H1 (cell line): ENCODE results near the gene GLOD4. TPM values are rescaled to one million over a fixed set of nuclear protein-coding genes. Genes with fewer than 3 reads are reported as not detected.
A peak's percentile ranks its signal among the peaks of the same experiment; 100 is the strongest.

Experiments used
- KDM4A ChIP-seq: IDR thresholded peaks from one replicate; pipeline ENCODE4 v1.7.1; 2012; ENCODE audit warnings: low read depth, mild to moderate bottlenecking, moderate library complexity, low read length, inconsistent platforms; ENCODE audit not compliant: severe bottlenecking
- MAFK ChIP-seq: IDR thresholded peaks from 2 replicates; pipeline ENCODE4 v1.6.1; 2012; ENCODE audit warnings: low read depth, mild to moderate bottlenecking, improper control_type of control experiment, low read length
- POLR2A ChIP-seq, 2 experiments: IDR thresholded peaks; 1 replicate in 1 of 2; 2 replicates in 1 of 2; pipeline ENCODE4 v1.6.1; 2011; ENCODE audit warnings: low read depth in 2 of 2, low read length in 2 of 2, mild to moderate bottlenecking in 2 of 2; ENCODE audit errors: control extremely low read depth in 1 of 2
- TBP ChIP-seq: IDR thresholded peaks from 2 replicates; pipeline ENCODE4 v1.6.1; 2011; ENCODE audit warnings: low read depth, low read length, improper control_type of control experiment
- polyA plus RNA-seq, 7 experiments: library from polyadenylated mRNA; depleted of rRNA in 3 of 7; stranded (reverse) in 5 of 7; unstranded in 2 of 7; fragments of >200 nt in 5 of 7; fragments of 200-250 nt in 2 of 7; gene quantifications; 1 replicate in 5 of 7; 2 replicates in 1 of 7; 4 replicates in 1 of 7; pipeline versions ENCODE4 v1.2.1 to v1.2.3, GENCODE V29; 2011 to 2013; ENCODE audit warnings: missing spikeins in 2 of 7, mixed read lengths in 2 of 7
- total RNA-seq: library from RNA; stranded (reverse); fragmentation: NEBNext Ultra II Directional; extraction: Animal tissue kit (Norgen Biotek cat#: 25700); gene quantifications from 2 replicates; pipeline ENCODE4 v1.2.1, GENCODE V29; 2021
- TF ChIP-seq, protein P1 (sequence below): fragments of 300-600 bp; sonication (generic); IDR thresholded peaks from 2 replicates; pipeline ENCODE4 v1.7.1; 2012; ENCODE audit warnings: low read length, moderate library complexity, mild to moderate bottlenecking, inconsistent platforms; ENCODE audit not compliant: insufficient replicate concordance
- TF ChIP-seq, protein P2 (sequence below): IDR thresholded peaks from 2 replicates; pipeline ENCODE4 v1.6.1; 2012; ENCODE audit warnings: inconsistent platforms

The GLOD4 gene
- total and polyA plus RNA-seq, 2 of the 8 experiments (the other 6 are each of a cell fraction or from before 2014, with no cell fraction given), result 36.8 to 81.3 TPM

DNA sequence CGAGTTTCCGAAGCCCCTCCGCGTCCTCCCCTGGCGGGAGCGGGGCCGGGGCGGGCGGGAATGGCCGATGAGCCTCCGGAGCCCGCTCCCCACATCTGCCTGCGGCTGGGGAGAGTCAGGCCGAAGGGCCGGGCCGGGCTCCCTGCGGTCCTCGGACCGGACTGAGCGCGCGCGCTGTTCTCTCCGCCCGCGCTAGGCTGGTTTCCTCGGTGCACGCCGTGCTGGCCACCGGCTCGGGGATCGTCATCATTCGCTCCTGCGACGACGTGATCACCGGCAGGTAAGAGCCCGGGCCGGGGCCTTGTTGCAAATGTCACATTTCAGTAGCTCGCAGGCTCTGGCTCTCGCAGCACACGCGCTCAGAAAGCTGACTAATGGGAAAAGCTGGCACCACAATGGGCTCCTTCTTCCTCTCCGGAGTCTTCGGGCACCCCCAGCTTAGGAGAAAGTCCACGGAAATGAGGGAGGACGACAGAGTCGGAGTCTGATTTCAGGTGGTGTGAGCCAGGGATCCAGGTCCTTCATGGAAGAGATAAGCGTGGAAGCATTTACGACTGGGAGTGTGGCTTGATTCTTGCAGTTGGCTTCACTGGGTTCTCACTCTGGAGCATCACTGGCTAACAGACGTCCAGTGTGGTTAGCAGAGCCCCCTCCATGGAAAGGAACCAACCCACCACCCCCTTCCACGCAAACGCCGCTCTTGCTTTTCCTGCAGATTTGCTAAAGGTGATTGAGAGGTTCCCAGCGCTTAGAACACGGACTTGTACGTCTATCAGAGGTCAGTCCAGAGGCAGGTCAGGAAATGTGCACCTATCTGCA, 49.0 kb downstream of the GLOD4 start (continued):
- TF ChIP-seq, protein P1, sequence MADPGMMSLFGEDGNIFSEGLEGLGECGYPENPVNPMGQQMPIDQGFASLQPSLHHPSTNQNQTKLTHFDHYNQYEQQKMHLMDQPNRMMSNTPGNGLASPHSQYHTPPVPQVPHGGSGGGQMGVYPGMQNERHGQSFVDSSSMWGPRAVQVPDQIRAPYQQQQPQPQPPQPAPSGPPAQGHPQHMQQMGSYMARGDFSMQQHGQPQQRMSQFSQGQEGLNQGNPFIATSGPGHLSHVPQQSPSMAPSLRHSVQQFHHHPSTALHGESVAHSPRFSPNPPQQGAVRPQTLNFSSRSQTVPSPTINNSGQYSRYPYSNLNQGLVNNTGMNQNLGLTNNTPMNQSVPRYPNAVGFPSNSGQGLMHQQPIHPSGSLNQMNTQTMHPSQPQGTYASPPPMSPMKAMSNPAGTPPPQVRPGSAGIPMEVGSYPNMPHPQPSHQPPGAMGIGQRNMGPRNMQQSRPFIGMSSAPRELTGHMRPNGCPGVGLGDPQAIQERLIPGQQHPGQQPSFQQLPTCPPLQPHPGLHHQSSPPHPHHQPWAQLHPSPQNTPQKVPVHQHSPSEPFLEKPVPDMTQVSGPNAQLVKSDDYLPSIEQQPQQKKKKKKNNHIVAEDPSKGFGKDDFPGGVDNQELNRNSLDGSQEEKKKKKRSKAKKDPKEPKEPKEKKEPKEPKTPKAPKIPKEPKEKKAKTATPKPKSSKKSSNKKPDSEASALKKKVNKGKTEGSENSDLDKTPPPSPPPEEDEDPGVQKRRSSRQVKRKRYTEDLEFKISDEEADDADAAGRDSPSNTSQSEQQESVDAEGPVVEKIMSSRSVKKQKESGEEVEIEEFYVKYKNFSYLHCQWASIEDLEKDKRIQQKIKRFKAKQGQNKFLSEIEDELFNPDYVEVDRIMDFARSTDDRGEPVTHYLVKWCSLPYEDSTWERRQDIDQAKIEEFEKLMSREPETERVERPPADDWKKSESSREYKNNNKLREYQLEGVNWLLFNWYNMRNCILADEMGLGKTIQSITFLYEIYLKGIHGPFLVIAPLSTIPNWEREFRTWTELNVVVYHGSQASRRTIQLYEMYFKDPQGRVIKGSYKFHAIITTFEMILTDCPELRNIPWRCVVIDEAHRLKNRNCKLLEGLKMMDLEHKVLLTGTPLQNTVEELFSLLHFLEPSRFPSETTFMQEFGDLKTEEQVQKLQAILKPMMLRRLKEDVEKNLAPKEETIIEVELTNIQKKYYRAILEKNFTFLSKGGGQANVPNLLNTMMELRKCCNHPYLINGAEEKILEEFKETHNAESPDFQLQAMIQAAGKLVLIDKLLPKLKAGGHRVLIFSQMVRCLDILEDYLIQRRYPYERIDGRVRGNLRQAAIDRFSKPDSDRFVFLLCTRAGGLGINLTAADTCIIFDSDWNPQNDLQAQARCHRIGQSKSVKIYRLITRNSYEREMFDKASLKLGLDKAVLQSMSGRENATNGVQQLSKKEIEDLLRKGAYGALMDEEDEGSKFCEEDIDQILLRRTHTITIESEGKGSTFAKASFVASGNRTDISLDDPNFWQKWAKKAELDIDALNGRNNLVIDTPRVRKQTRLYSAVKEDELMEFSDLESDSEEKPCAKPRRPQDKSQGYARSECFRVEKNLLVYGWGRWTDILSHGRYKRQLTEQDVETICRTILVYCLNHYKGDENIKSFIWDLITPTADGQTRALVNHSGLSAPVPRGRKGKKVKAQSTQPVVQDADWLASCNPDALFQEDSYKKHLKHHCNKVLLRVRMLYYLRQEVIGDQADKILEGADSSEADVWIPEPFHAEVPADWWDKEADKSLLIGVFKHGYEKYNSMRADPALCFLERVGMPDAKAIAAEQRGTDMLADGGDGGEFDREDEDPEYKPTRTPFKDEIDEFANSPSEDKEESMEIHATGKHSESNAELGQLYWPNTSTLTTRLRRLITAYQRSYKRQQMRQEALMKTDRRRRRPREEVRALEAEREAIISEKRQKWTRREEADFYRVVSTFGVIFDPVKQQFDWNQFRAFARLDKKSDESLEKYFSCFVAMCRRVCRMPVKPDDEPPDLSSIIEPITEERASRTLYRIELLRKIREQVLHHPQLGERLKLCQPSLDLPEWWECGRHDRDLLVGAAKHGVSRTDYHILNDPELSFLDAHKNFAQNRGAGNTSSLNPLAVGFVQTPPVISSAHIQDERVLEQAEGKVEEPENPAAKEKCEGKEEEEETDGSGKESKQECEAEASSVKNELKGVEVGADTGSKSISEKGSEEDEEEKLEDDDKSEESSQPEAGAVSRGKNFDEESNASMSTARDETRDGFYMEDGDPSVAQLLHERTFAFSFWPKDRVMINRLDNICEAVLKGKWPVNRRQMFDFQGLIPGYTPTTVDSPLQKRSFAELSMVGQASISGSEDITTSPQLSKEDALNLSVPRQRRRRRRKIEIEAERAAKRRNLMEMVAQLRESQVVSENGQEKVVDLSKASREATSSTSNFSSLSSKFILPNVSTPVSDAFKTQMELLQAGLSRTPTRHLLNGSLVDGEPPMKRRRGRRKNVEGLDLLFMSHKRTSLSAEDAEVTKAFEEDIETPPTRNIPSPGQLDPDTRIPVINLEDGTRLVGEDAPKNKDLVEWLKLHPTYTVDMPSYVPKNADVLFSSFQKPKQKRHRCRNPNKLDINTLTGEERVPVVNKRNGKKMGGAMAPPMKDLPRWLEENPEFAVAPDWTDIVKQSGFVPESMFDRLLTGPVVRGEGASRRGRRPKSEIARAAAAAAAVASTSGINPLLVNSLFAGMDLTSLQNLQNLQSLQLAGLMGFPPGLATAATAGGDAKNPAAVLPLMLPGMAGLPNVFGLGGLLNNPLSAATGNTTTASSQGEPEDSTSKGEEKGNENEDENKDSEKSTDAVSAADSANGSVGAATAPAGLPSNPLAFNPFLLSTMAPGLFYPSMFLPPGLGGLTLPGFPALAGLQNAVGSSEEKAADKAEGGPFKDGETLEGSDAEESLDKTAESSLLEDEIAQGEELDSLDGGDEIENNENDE, result no peak
- peak; percentile 33 for TF ChIP-seq KDM4A
- peak in 1 of 2 experiments; percentile 6; a peak in 1 of 3 replicates for TF ChIP-seq POLR2A (IDR thresholded peaks at IDR 0.05; ENCODE audit: control extremely low read depth in 1 of 2, low read depth in 2 of 2, low read length in 2 of 2)
- no peak for TF ChIP-seq MAFK
- no peak; the same call in 1 of the 2 replicates for TF ChIP-seq TBP
- TF ChIP-seq, protein P2, sequence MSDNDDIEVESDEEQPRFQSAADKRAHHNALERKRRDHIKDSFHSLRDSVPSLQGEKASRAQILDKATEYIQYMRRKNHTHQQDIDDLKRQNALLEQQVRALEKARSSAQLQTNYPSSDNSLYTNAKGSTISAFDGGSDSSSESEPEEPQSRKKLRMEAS, result no peak; the same call in 1 of the 2 replicates
- TF ChIP-seq, all 59 proteins: peak for 4
